ENCODE measurements around the gene ADD2.

DNA sequence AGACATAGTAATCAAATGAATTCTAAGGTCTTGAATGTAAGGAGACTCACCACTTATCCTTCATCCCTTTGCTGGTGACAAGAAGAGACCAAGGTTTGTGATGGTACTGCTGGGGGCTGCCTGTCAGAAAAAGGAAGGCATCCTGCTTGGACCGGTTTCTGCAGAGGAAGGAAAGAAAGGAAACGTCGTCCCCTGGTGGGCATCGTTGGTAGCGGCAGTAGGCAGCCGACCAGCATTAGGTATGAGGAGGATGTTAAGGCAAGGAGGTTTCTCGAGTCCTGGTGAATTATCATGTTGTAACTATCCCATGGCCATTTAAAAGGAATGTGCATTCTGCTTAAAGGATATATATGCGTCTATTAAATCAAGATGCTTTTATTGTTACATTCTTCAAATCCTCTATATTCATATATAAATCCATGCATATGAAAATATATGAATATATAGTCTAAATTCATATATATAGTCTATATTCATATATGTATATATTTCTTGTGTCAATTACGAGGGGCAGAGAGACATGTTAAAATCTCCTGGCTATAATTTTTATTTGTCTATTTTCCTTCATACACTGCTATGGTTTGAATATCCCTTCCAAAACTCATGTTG, 120.0 kb downstream of the ADD2 start:
- TF ChIP-seq ZFP30 (CRISPR knock-in tag; IDR thresholded peaks at IDR 0.05): no peak
- TF ChIP-seq ZNF8 (CRISPR knock-in tag; IDR thresholded peaks at IDR 0.05): no peak
- TF ChIP-seq TOX (CRISPR knock-in tag; IDR thresholded peaks at IDR 0.05; ENCODE audit: borderline replicate concordance): no peak

All from SK-N-SH treated with all-trans-retinoic acid at 6 μM for 48 hours (cell line).